Adrenal gland (tissue), 12 donors: ENCODE data around the gene RIMKLA. TPM values are rescaled to one million over a fixed set of nuclear protein-coding genes. Genes with fewer than 3 reads are reported as not detected.

Experiments used
- DNase-seq, 7 donors: peaks; one replicate each; pipeline ENCODE4 v3.0.0-alpha.2; 2019 to 2020
- H3K27ac ChIP-seq, 5 donors: fragments of 200-600 bp; sonication (generic) in 4 of 5; 1 replicate in 3 of 5; 2 replicates in 2 of 5; pipeline versions ENCODE4 v1.5.1 to v1.8.0; 2016 to 2020; ENCODE audit warnings: mild to moderate bottlenecking in 1 of 5
- H3K27me3 ChIP-seq: fragments of 200-600 bp; 2 replicates; pipeline ENCODE4 v1.8.0; 2021
- H3K36me3 ChIP-seq, 2 donors: fragments of 200-600 bp; replicated peaks in 1 of 2; 1 replicate in 1 of 2; 2 replicates in 1 of 2; pipeline versions ENCODE4 v1.5.1 to v1.8.0; 2018 to 2022
- H3K4me1 ChIP-seq, 2 donors: fragments of 200-600 bp; replicated peaks in 1 of 2; 1 replicate in 1 of 2; 2 replicates in 1 of 2; pipeline versions ENCODE4 v1.5.1 to v1.8.0; 2018 to 2021
- H3K4me3 ChIP-seq, 4 donors: fragments of 200-600 bp; sonication (generic) in 3 of 4; one replicate each; pipeline ENCODE4 v1.5.1; 2016 to 2018
- H3K9me3 ChIP-seq, 3 donors: fragments of 200-600 bp; sonication (generic) in 1 of 3; replicated peaks in 1 of 3; 1 replicate in 2 of 3; 2 replicates in 1 of 3; pipeline versions ENCODE4 v1.5.1 to v1.8.0; 2016 to 2021
- CTCF ChIP-seq, 6 experiments: fragments of 450-650 bp in 4 of 6; fragments of 200-600 bp in 2 of 6; sonication (generic) in 1 of 6; IDR thresholded peaks; 1 replicate in 5 of 6; 2 replicates in 1 of 6; pipeline versions ENCODE4 v1.5.1 to v1.8.0; 2016 to 2021; ENCODE audit warnings: antibody characterized with exemption in 6 of 6, mild to moderate bottlenecking in 2 of 6, moderate library complexity in 1 of 6
- POLR2A ChIP-seq, 2 donors: fragments of 450-650 bp; IDR thresholded peaks; one replicate each; pipeline ENCODE4 v1.6.1; 2017; ENCODE audit warnings: antibody characterized with exemption in 2 of 2, mild to moderate bottlenecking in 2 of 2, moderate library complexity in 1 of 2
- WGBS, 4 donors: extraction: QIAGEN DNeasy Blood & Tissue Kit in 2 of 4; methylation state at CpG; one replicate each; pipeline versions ENCODE4 v1.1.5 to v1.1.7; 2013 to 2017; 5-methylcytosine and 5-hydroxymethylcytosine counted together
- intact Hi-C, 2 donors: fragments of 100-400 bp; cut with DNase I; formaldehyde crosslinking; loops; one replicate each; pipeline versions ENCODE4 v1.14.1 to v1.15.0; 2022 to 2023
- polyA plus RNA-seq, 3 donors: library from polyadenylated mRNA; stranded (reverse); fragments of 200-250 nt in 2 of 3; fragments of 350-450 nt in 1 of 3; fragmentation: Illumina TruSeq in 1 of 3; extraction: RNeasy Lipid Tissue Mini Kit (QIAGEN cat#74804) in 1 of 3; gene quantifications; one replicate each; pipeline ENCODE4 v1.2.3, GENCODE V29; 2013 to 2014
- total RNA-seq, 9 donors: library from RNA; depleted of rRNA in 4 of 9; stranded (reverse); fragments of >200 nt in 4 of 9; fragments of 120-200 nt in 1 of 9; fragmentation: NEBNext Ultra II Directional in 1 of 9; extraction: Animal tissue kit (Norgen Biotek cat#: 25700) in 1 of 9; gene quantifications; one replicate each; pipeline versions ENCODE4 v1.1.0 to v1.2.4, GENCODE V29; 2013 to 2023
- donor health status: healthy with polysubstance abuse.
- donor health status: Bipolar disorder and iron deficiency.
- donor health status: DM: yes; HTN: yes; CAD: no.
- donor health status: DM: no; HTN: no; CAD: no.
- donor health status: DM: no; HTN: no; CAD: no.
- donor health status: DM: yes; HTN: yes; CAD: no.

The RIMKLA gene
- total and polyA plus RNA-seq, 12 donors = 0.07 to 4.0 (median 0.35) TPM

- TF ChIP-seq CTCF (IDR thresholded peaks at IDR 0.05) (no peak), POLR2A (IDR thresholded peaks at IDR 0.05) (no peak)
- 47 to 72% (median 53%) methylated on average over 2 of the region's 2 CpGs for WGBS, 4 donors
- intact Hi-C loops = loop anchor here in 1 of 2 donors (10.0 kb wide), 2 partner anchors 116 to 286 kb away; no protein-coding TSS in a partner anchor
Observed at GRCh38 chr1:42461196-42461595, 80.6 kb downstream of the RIMKLA start.

DNA sequence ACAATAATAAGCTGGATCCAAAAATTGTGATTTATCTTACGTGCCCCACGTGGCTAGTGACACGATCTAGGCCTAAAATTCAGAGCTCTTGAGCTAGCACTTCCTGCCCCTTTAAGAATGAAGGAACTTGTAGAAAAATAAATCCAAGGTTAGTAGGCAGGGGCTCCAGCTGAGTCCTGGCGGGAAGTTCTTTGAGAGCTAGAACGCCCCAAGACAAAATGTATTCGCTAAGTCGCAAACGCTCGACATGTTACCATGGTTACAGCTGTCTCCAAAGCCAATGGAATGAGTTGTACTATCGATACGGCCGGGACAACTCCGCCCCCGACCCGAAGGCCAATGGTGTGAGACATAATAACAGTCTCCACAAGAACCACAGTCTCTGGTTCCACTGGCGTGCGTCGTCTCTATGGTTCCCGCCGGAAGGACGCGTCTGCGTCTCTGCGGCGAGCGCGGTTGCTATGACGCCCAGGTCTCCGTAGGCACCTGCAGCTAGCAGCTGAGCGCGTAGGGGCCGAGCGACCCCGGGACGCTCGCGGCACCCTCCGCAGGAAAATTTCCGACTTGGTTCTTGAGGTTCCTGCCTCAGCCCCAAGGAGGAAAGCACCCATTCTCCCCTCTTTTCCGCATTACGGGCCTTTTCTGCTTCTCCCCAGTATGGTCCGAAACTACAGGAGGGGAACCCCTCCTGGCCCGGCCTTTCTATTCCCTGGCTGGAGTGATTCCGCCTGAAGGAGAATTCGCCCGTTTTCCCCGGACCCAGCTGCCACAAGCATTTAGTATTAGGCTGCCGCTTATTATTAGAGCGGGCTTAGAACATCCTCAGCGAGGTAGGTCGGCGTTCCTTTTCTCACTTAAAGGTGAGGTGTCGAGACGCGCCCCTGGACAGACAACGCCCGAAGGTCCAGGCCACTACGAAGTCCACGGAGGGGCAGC lies 82.5 kb downstream of the RIMKLA start, which contains the start of gene CCDC30:
CCDC30 (plus strand) TSS at position 459 of the 936 bp plus-strand sequence. CDS start 17,266 bp downstream, outside the sequence.
- TF ChIP-seq CTCF (IDR thresholded peaks at IDR 0.05) (no peak), POLR2A (IDR thresholded peaks at IDR 0.05) (no peak)
- Histone ChIP-seq H3K4me1 (peaks cover 6 to 33% of the 10 kb centered on the region in 2 donors), H3K27ac (peak within 1 kb of the TSS; percentile 9 to 72 (median 29)), H3K9me3 (no peaks in the 10 kb centered on the region), H3K27me3 (no peaks in the 10 kb centered on the region), H3K4me3 (peak within 1 kb of the TSS in 3 of 4 donors; percentile 26 to 56 (median 47)), H3K36me3 (peaks cover 0 to 5% of the 10 kb centered on the region in 2 donors)
- 0 to 1% (median 1%) methylated on average over 31 to 59 of the region's 59 CpGs for WGBS, 4 donors
- intact Hi-C loops = loop anchor here in 1 of 2 donors (10.0 kb wide), 2 partner anchors 118 to 288 kb away; no protein-coding TSS in a partner anchor
- DNase-seq = peak; percentile 96 to 100 (median 99)

More at GRCh38 chr1:42461196-42461595, 80.6 kb downstream of the RIMKLA start:
- Histone ChIP-seq H3K9me3 (no peaks in the 10 kb centered on the region), H3K4me1 (peaks cover 12 to 45% of the 10 kb centered on the region in 2 donors), H3K27me3 (no peaks in the 10 kb centered on the region), H3K27ac (peak overlapping the region in 3 of 5 donors; percentile 23 to 66 (median 26)), H3K36me3 (peaks cover 0 to 6% of the 10 kb centered on the region in 2 donors), H3K4me3 (no peak overlapping the region)
- DNase-seq = peak in 4 of 7 donors; percentile 16 to 45 (median 38)

GRCh38 chr1:42463921-42464320 lies 83.3 kb downstream of the RIMKLA start:
- Histone ChIP-seq H3K36me3 (no peaks in the 10 kb centered on the region), H3K27me3 (no peaks in the 10 kb centered on the region), H3K9me3 (no peaks in the 10 kb centered on the region), H3K4me3 (peak overlapping the region in 1 of 4 donors; percentile 56), H3K27ac (peak overlapping the region in 1 of 5 donors; percentile 64), H3K4me1 (peaks cover 6 to 29% of the 10 kb centered on the region in 2 donors)
- DNase-seq = no peak
- TF ChIP-seq POLR2A (IDR thresholded peaks at IDR 0.05) = no peak
- no peak for TF ChIP-seq CTCF (IDR thresholded peaks at IDR 0.05)
- WGBS, 4 donors = 70 to 82% (median 79%) methylated on average over 3 of the region's 3 CpGs
- intact Hi-C loops = loop anchor here in 1 of 2 donors (10.0 kb wide), 2 partner anchors 119 to 289 kb away; no protein-coding TSS in a partner anchor

GRCh38 chr1:42466030-42466429 lies 85.4 kb downstream of the RIMKLA start:
- H3K27ac ChIP-seq = no peak overlapping the region
- no peak for DNase-seq
- WGBS, 4 donors = 80 to 89% (median 85%) methylated on average over 2 of the region's 2 CpGs
- no peaks in the 10 kb centered on the region for H3K27me3 ChIP-seq
- no peak for TF ChIP-seq CTCF (IDR thresholded peaks at IDR 0.05)
- no peak for TF ChIP-seq POLR2A (IDR thresholded peaks at IDR 0.05)
- H3K9me3 ChIP-seq = no peaks in the 10 kb centered on the region
- intact Hi-C loops = loop anchor here in 1 of 2 donors (10.0 kb wide), 2 partner anchors 121 to 291 kb away; no protein-coding TSS in a partner anchor
- H3K4me3 ChIP-seq = no peak overlapping the region
- peaks cover 6 to 24% of the 10 kb centered on the region in 2 donors for H3K4me1 ChIP-seq
- H3K36me3 ChIP-seq = no peaks in the 10 kb centered on the region
